HG02852 (cell line): ENCODE data around the gene AKAP6.
A peak's percentile ranks its signal among the peaks of the same experiment; 100 is the strongest.

Experiments
- ATAC-seq: cut with Tn5 transposase; IDR thresholded peaks from one replicate; pipeline ENCODE4 v1.9.1; 2021; ENCODE audit warnings: mild to moderate bottlenecking, moderate library complexity; ENCODE audit not compliant: unreplicated experiment

AKAP6 gene

DNA sequence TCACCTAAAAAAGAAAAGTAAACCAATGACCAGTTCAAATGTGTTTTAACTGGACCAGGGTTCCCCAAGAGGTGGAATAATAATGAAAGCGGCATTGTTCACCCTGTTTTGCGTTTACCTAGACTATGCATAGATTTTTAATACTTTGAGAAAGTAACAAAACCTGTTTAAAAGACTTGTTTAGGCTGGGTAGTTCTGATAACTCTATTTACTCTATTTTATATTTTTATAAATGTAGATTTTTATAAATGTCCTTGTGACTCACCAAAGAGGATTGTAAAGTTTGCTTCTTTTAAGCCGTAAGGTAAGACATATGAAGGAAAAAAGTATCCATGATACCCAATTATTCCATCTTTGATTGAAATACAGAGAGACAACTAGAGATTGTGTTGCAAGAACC is 321.6 kb downstream of the AKAP6 start:
- ATAC-seq: no peak

DNA sequence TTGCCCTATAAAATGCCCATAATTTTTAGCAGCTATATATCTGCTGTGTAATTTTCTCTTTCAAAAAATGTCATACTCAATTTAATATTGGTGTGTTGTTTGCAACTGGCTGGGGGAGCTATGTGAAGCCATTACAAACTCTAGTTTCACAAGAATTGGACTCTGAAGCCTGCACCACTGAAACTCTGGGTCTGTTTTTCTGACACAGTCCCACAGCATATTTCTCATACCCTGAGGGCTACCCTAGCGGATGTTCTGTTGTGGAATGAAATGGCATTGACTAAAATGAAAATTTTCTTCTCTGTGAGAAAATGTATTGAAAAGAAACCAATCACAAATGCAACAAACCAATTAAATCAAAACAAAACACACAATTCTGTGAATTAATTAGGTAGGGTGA is 325.0 kb downstream of the AKAP6 start:
- ATAC-seq: no peak

- ATAC-seq: no peak
These were observed 327.5 kb downstream of the AKAP6 start for GRCh38 chr14:32656601-32657000.

DNA sequence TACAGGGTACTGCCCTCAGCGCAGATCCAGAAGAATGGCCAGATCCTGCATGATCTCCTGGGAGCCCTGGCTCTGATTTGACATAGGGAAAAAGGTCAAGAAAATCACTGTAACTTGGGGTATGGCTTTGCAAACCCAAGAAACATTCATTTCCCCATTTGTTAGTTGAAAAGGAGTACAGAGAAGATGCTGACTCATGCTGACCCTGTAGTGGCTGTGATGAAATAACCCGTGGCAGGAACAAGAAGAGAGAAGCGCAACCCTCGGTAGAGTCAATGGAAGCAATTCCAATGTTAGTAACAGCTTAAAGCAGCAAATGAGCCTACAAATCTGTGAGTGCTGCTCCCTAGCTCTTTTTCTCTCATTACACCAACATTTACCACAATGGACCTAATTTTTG is 328.0 kb downstream of the AKAP6 start:
- peak; percentile 68 for ATAC-seq

- ATAC-seq: no peak
These were observed 332.1 kb downstream of the AKAP6 start for GRCh38 chr14:32661216-32661615.

DNA sequence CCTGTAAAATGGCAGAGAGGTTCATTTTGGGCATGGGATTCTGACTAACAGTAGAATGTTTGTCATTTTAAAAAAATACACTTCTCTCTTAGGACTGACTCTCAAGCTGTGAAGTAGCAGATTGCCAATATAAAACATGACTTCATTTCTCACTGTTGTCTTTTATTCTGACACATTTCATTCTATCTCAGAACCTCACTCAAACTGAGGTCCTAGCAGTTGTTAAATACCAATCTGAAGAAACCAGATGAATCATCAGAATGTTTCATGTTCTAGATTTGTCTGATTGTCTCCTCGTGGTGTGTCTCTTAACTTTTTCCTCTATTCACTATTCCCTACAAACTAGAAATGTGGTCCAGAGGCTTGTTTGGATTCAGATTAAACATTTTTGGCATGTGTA is 333.1 kb downstream of the AKAP6 start:
- ATAC-seq: no peak

- ATAC-seq: no peak
These were observed 337.2 kb downstream of the AKAP6 start for GRCh38 chr14:32666308-32666707.

DNA sequence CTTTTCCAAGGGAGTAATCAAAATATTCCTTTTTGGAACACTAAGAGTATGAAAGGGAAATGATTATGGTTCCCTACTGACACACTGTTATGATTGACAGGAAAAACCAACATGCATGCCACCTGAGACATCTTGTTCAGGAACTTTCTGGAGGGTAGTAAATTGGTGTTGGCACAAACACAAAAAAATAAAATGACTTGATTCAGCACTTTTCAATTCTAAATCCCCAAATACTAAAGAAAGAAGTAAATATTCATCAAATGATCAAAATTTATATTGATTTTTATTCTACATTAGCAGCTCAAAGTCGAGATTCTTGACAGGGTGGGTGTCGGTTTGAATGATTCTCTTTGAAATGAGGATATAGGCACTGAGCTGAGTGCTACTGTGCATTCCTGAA is 338.2 kb downstream of the AKAP6 start:
- ATAC-seq: no peak

- no peak for ATAC-seq
These were observed 338.7 kb downstream of the AKAP6 start for GRCh38 chr14:32667791-32668190.

- no peak for ATAC-seq
These were observed 340.3 kb downstream of the AKAP6 start for GRCh38 chr14:32669391-32669790.

DNA sequence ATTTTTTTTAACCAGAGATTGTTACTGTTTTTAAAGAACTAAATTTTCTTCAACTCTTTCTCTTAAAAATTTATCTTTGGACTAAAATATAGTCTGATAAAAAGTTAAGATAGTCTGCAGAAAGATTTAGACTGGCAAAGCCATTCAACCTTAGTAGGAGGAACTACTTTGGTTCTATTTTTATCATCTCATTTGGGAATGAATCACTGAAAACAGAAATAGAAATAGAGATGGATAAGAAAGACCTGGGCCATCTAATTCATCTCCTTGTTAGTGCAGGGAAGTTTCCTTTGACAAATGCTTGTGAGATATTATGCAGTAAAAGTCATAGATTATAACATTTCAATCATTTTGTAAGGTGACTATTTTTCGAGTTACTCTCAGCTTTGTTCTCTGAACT is 346.3 kb downstream of the AKAP6 start:
- ATAC-seq: no peak

DNA sequence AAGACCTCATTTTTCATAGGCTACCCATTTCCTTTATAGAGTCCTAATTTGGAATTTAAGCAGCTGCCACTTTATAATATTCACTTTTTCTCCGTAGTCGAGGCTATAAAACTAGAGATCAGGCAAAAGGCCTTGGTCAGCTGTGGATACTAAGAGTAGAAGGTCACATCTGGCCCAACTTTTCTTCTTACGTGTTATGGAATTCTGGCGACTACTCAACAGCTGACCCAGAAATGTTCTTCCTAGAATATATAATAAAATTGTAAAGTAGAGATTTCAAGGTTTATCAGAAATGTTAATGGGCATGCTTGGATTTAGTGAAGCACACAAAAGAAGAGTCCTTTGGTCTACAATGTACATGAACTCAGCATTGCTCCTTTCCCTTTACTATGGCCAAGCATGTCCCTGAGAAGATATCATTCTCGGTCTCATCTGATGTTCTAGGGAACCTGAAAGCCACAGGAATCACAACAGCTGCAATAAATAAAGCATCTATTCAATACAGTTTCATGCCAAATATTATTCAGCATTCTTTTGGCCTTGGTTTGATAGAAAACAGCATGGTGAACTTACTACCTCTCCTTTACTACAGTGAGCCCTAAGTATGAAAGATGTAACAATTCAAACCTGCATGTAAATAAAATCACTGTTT is 348.2 kb downstream of the AKAP6 start:
- no peak for ATAC-seq

- ATAC-seq: no peak
These were observed 349.0 kb downstream of the AKAP6 start for GRCh38 chr14:32678088-32678487.

DNA sequence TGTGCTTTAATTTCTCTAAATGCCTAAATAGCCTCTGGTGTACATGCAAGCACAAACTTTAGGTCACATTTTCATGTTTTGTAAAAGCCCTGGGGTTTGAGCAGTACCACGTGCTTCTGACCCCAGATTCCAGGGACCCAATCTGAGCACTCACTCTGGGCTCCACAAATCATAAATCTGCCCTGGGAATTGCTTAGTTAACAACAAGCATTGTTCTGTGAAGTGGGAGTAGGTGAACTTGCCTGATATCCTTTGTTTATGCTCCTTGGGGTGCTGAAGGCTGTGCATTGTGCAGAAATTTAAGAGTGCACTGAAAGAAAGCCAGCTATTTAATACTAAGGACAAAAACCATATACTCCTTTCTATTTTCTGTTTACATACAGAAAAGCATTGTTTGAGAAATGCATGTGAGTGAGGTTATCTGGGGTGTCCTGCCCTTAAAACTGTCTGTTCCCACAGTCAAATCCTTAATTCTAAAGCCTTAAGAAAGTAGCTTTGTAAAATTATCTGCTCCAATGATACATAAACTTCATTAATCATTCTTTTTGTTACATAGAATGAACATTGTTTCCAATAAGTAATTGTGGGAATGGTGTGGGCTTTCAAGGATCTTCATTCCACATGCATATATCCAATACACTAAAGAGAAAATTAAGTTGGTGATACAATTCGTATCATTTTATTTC is 351.0 kb downstream of the AKAP6 start:
- ATAC-seq: no peak

GRCh38 chr14:32681598-32681997 is 352.5 kb downstream of the AKAP6 start:
- no peak for ATAC-seq

- no peak for ATAC-seq
These were observed 353.1 kb downstream of the AKAP6 start for GRCh38 chr14:32682214-32682613.

DNA sequence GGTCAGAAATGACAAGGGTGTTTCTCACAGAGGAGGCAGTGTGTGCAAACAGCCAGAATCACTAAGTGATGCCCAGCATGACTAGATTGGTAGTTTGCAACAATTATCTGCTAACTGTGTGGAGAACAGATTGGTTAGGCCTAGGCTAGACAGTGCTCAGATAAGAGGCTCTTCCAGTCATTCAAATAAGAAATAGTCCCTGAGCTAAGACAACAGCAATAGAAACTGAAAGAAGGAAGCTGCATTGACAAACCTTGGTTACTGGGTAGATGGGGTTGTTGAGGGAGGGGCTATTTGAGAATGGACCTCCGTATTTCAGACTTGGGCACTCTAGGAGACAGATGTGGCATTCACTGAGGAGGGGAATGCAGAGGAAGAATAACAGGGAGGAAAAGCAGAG is 354.6 kb downstream of the AKAP6 start:
- peak; percentile 76 for ATAC-seq

- no peak for ATAC-seq
These were observed 359.8 kb downstream of the AKAP6 start for GRCh38 chr14:32688941-32689340.

DNA sequence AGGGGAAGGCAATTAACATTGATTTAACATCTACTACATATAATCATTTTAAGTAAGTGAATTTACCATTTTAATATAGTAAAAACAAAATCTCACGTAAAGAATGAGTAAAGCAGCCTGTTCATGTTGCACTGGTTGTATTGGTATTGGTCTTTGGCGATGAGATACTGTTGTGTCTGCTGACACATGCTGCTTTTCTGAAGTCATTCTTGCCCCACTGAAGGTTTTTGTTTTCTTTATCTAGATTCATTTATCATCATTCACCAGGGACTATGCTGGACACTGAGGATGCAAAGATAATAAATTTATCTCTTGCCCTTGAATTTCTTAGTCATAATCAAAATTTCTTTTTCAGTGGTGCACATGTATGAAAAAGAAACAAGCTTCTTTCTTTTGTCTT is 363.3 kb downstream of the AKAP6 start:
- ATAC-seq: no peak

GRCh38 chr14:32693114-32693513 is 364.0 kb downstream of the AKAP6 start:
- no peak for ATAC-seq

- no peak for ATAC-seq
These were observed 365.8 kb downstream of the AKAP6 start for GRCh38 chr14:32694795-32695449.

DNA sequence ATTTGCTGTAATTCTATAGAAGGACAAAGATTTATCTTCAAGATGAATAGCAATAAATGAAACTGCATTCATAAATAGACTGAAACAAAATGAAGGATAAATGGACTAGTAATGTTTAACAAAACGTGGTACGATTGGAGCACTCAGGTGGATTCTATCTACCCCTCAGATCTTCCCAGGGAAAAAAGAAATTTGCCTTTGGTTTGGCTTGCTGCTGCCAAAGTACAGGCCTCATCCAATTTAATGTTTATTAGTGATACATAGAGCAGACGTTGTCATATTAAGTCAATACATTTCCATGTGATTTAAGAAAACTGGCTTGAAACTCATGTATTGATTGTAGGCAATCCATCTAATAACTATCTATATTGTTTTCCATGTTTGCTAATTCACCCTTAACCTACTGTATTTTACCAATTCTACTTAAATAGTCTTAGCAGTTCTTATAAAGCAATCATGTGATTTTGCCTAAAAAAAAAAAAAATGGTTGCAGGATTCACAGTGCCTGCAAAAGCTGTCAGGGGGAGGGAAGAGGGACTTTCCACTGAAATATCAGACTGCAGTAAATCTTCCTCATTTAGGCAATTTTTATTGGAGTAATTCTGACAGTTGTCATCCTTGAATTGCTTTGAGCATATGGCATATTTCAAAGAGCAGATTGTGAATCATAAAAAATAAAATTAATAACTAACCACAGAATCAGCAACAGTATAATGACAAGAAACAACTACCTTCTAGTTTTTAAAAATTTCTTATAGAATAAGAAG is 367.4 kb downstream of the AKAP6 start:
- no peak for ATAC-seq
